Measurements from ENCODE around the gene ADARB2. TPM values are rescaled to one million over a fixed set of nuclear protein-coding genes. Genes with fewer than 3 reads are reported as not detected.

Gene ADARB2
- total and polyA plus RNA-seq, 3 donors from 2014 or later = 8.5 to 13.0 (median 10.4) TPM

DNA sequence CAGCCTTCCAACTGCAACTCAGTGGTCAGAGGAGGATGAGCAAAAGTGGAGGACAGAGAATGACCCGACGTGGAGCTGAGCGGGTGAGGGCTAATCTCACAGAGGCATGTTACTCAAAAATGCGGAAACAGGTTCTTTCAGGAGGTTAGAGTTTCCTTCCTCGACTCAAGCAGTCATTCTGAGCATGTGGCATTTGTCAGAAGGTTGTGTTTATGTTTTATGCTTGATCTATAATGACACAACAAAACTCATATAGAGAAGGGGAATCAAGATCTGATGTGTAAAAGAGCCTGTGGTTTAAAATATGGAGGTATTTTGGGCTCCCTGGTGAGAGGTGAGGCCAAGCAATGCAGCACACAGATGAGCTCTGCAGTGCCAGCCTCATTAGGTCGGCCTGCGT is 311.4 kb downstream of the ADARB2 start:
- Histone ChIP-seq H3K27me3 (no peaks in the 10 kb centered on the region), H3K27ac (no peak overlapping the region), H3K4me3 (no peak overlapping the region), H3K36me3 (ENCODE audit: low read depth, missing control alignments) (no peaks in the 10 kb centered on the region), H3K9me3 (no peaks in the 10 kb centered on the region), H3K4me1 (no peaks in the 10 kb centered on the region)
- no peak for DNase-seq
- TF ChIP-seq POLR2A (IDR thresholded peaks at IDR 0.05) = no peak
- intact Hi-C loops (cut with DNase I; ENCODE audit: low total_unique reads) = no loop called here
- 78 to 79% methylated on average over 7 of the region's 7 CpGs for WGBS, 2 donors

- Histone ChIP-seq H3K27ac (no peak overlapping the region), H3K9me3 (no peaks in the 10 kb centered on the region), H3K27me3 (no peaks in the 10 kb centered on the region), H3K4me1 (no peaks in the 10 kb centered on the region), H3K4me3 (no peak overlapping the region), H3K36me3 (ENCODE audit: low read depth, missing control alignments) (no peaks in the 10 kb centered on the region)
- DNase-seq = no peak
- 82 to 87% methylated on average over 7 of the region's 7 CpGs for WGBS, 2 donors
- TF ChIP-seq CTCF (IDR thresholded peaks at IDR 0.05) = no peak
- no peak for TF ChIP-seq POLR2A (IDR thresholded peaks at IDR 0.05)
- intact Hi-C loops (cut with DNase I; ENCODE audit: low total_unique reads) = no loop called here
Observed at GRCh38 chr10:1424648-1425047, 312.7 kb downstream of the ADARB2 start.

GRCh38 chr10:1423676-1424253 is 313.6 kb downstream of the ADARB2 start:
- no peaks in the 10 kb centered on the region for H3K36me3 ChIP-seq (ENCODE audit: low read depth, missing control alignments)
- DNase-seq = no peak
- WGBS, 2 donors = 89 to 90% methylated on average over 2 of the region's 2 CpGs
- no peak overlapping the region for H3K27ac ChIP-seq
- no peaks in the 10 kb centered on the region for H3K4me1 ChIP-seq
- intact Hi-C loops (cut with DNase I; ENCODE audit: low total_unique reads) = no loop called here
- H3K9me3 ChIP-seq = no peaks in the 10 kb centered on the region
- no peak for TF ChIP-seq POLR2A (IDR thresholded peaks at IDR 0.05)
- no peak for TF ChIP-seq CTCF (IDR thresholded peaks at IDR 0.05)
- H3K4me3 ChIP-seq = no peak overlapping the region
- H3K27me3 ChIP-seq = no peaks in the 10 kb centered on the region

DNA sequence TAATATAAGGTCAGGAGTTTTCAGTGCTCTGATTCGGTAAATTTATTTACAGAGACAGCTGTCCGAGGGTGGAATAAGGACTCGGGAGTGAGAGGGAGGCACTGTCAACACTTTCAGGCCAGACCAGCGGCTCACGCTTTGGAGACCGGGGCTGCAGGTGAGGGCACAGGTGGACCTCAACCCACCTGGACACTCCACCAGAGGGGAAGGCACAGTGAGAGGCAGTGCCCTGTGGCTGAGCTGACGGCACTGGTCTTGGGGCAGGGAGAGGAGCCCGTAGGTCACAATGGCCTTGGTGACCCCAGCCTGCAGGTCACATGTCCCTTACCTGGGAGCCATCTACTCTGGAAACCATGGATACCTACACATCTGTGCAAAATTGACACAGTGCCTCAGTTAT is 315.1 kb downstream of the ADARB2 start:
- H3K4me1 ChIP-seq = no peaks in the 10 kb centered on the region
- intact Hi-C loops (cut with DNase I; ENCODE audit: low total_unique reads) = no loop called here
- no peaks in the 10 kb centered on the region for H3K36me3 ChIP-seq (ENCODE audit: low read depth, missing control alignments)
- no peak overlapping the region for H3K27ac ChIP-seq
- no peaks in the 10 kb centered on the region for H3K27me3 ChIP-seq
- no peak for DNase-seq
- H3K4me3 ChIP-seq = no peak overlapping the region
- 87% methylated on average over 8 of the region's 8 CpGs for WGBS, 2 donors
- no peaks in the 10 kb centered on the region for H3K9me3 ChIP-seq
- no peak for TF ChIP-seq POLR2A (IDR thresholded peaks at IDR 0.05)
- TF ChIP-seq CTCF (IDR thresholded peaks at IDR 0.05) = no peak

DNA sequence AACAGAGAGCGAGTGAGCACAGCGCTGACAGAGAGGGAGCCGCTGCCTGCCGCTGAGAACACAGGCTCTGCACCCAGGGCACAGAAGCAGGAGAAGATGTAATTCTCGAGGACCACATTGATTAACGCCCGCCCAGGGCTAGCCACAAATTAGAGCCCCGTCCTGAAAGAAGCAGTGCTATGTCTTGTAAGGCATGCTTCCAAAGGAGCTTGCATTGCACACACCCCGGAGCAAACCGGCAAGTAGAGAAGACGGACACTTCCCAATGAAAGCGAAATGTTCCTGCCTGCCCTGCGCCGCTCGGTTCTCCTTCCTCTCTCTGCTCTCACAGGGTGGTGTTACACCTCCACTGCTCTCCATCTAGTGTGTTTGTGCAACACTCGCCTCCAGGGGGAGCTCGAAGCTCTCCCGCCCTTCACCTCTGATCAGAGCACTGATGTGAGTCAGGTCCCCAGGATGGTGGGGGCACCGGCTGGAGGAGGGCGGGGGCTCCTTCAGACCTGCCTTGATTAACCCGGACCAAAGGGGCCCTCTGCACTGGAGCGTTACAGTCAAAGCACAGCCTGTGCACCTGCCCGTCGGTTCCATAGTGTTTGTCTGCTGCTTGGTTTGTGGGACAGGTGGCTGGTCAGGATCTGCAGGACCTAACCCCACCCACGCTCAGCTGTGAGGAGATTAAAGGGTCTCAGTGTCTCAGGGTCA is 316.5 kb downstream of the ADARB2 start:
- TF ChIP-seq CTCF (IDR thresholded peaks at IDR 0.05) (peak in 2 of 3 experiments; percentile 24 to 35), POLR2A (IDR thresholded peaks at IDR 0.05) (no peak)
- no peaks in the 10 kb centered on the region for H3K36me3 ChIP-seq (ENCODE audit: low read depth, missing control alignments)
- H3K27me3 ChIP-seq = no peaks in the 10 kb centered on the region
- 3 to 7% methylated on average over 20 to 23 of the region's 25 CpGs for WGBS, 2 donors
- no peak overlapping the region for H3K4me3 ChIP-seq
- H3K9me3 ChIP-seq = no peaks in the 10 kb centered on the region
- no peak overlapping the region for H3K27ac ChIP-seq
- no peaks in the 10 kb centered on the region for H3K4me1 ChIP-seq
- peak; percentile 66 for DNase-seq
- intact Hi-C loops (cut with DNase I; ENCODE audit: low total_unique reads) = no loop called here

All from testis (tissue), 3 donors.